ENCODE data around the gene VPS8.
"Not testable (repeated sequence)": the region's sequence is repeated elsewhere in the genome, so short reads cannot be mapped to it uniquely, and the experiment has no call there.

VPS8 gene

GRCh38 chr3:184872200-184872599 lies 60.2 kb downstream of the VPS8 start:
- DNase-seq (ENCODE audit: low read depth): no peak

GRCh38 chr3:184873141-184873540 lies 61.2 kb downstream of the VPS8 start:
- DNase-seq (ENCODE audit: low read depth): no peak

- peak; percentile 4 for DNase-seq (ENCODE audit: low read depth)
These were observed 63.0 kb downstream of the VPS8 start for GRCh38 chr3:184874709-184875644.

- no peak for DNase-seq (ENCODE audit: low read depth)
These were observed 68.5 kb downstream of the VPS8 start for GRCh38 chr3:184880276-184881019.

- DNase-seq (ENCODE audit: low read depth): no peak
These were observed 72.5 kb downstream of the VPS8 start for GRCh38 chr3:184884359-184885017.

GRCh38 chr3:184885112-184885511 lies 73.1 kb downstream of the VPS8 start:
- DNase-seq (ENCODE audit: low read depth): no peak

GRCh38 chr3:184887574-184887973 lies 75.6 kb downstream of the VPS8 start:
- DNase-seq (ENCODE audit: low read depth): no peak

GRCh38 chr3:184889312-184889904 lies 77.4 kb downstream of the VPS8 start:
- DNase-seq (ENCODE audit: low read depth): no peak

- no peak for DNase-seq (ENCODE audit: low read depth)
These were observed 82.1 kb downstream of the VPS8 start for GRCh38 chr3:184894051-184894450.

- DNase-seq (ENCODE audit: low read depth): no peak
These were observed 83.4 kb downstream of the VPS8 start for GRCh38 chr3:184895350-184895749.

- DNase-seq (ENCODE audit: low read depth): no peak
These were observed 84.4 kb downstream of the VPS8 start for GRCh38 chr3:184896336-184896735.

- no peak for DNase-seq (ENCODE audit: low read depth)
These were observed 88.1 kb downstream of the VPS8 start for GRCh38 chr3:184899953-184900595.

GRCh38 chr3:184907031-184907430 lies 95.1 kb downstream of the VPS8 start:
- DNase-seq (ENCODE audit: low read depth): not testable (repeated sequence)

- DNase-seq (ENCODE audit: low read depth): no peak
These were observed 96.0 kb downstream of the VPS8 start for GRCh38 chr3:184907681-184908649.

GRCh38 chr3:184908859-184909258 lies 96.9 kb downstream of the VPS8 start:
- DNase-seq (ENCODE audit: low read depth): no peak

- DNase-seq (ENCODE audit: low read depth): no peak
These were observed 98.7 kb downstream of the VPS8 start for GRCh38 chr3:184910664-184911063.

GRCh38 chr3:184911570-184911969 lies 99.6 kb downstream of the VPS8 start:
- no peak for DNase-seq (ENCODE audit: low read depth)

- no peak for DNase-seq (ENCODE audit: low read depth)
These were observed 100.2 kb downstream of the VPS8 start for GRCh38 chr3:184912163-184912562.

- DNase-seq (ENCODE audit: low read depth): no peak
These were observed 102.7 kb downstream of the VPS8 start for GRCh38 chr3:184914628-184915027.

- no peak for DNase-seq (ENCODE audit: low read depth)
These were observed 106.8 kb downstream of the VPS8 start for GRCh38 chr3:184918750-184919149.
